ENCODE measurements around the gene MEIS1.

Gene MEIS1

DNA sequence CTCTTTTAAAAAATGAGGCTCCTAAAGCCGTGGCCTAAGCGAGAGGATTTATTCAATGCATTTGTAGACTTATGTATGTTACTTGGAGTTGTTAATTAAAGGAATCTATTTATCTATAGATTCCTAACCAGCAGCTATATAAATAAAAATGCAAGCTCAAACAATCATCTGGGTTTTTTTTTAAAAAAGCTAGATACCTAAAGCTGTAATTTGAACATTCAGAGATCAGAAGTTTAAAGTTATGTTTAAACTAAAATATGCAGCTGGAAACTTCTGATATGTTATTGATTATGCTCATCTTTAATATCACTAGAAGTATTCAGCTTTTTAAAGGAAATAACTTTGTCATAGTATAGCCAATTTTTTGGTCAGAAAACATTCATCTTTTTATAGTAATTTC, 1.0 kb downstream of the MEIS1 start:
- Histone ChIP-seq H3K9ac (ENCODE audit: low read length) (no peak overlapping the region), H3K79me2 (ENCODE audit: low read length) (no peaks in the 10 kb centered on the region), H2AFZ (ENCODE audit: low read depth, low read length) (no peak overlapping the region), H3K4me3 (ENCODE audit: low read length) (no peak overlapping the region), H3K36me3 (replicated peaks; ENCODE audit: low read depth, low read length) (no peaks in the 10 kb centered on the region), H3K9me3 (ENCODE audit: insufficient read depth, low read length) (no peaks in the 10 kb centered on the region), H3K27ac (ENCODE audit: low read length) (no peak overlapping the region), H3K27me3 (ENCODE audit: low read depth, low read length) (no peaks in the 10 kb centered on the region), H3K4me2 (ENCODE audit: low read length) (no peak overlapping the region), H3K4me1 (ENCODE audit: low read length) (no peaks in the 10 kb centered on the region), H4K20me1 (ENCODE audit: insufficient read depth, low read length) (no peaks in the 10 kb centered on the region)
- TF ChIP-seq EZH2phosphoT487 (IDR thresholded peaks at IDR 0.05; ENCODE audit: low read depth) (no peak), CTCF (IDR thresholded peaks at IDR 0.05; ENCODE audit: low read depth, low read length) (no peak)

GRCh38 chr2:66436581-66437001, 1.7 kb downstream of the MEIS1 start:
- no peak overlapping the region for H3K27ac ChIP-seq (ENCODE audit: low read length)
- no peak overlapping the region for H3K4me2 ChIP-seq (ENCODE audit: low read length)
- H4K20me1 ChIP-seq (ENCODE audit: insufficient read depth, low read length): no peaks in the 10 kb centered on the region
- no peaks in the 10 kb centered on the region for H3K27me3 ChIP-seq (ENCODE audit: low read depth, low read length)
- H3K9me3 ChIP-seq (ENCODE audit: insufficient read depth, low read length): no peaks in the 10 kb centered on the region
- H2AFZ ChIP-seq (ENCODE audit: low read depth, low read length): no peak overlapping the region
- no peak overlapping the region for H3K9ac ChIP-seq (ENCODE audit: low read length)
- TF ChIP-seq EZH2phosphoT487 (IDR thresholded peaks at IDR 0.05; ENCODE audit: low read depth) (no peak), CTCF (IDR thresholded peaks at IDR 0.05; ENCODE audit: low read depth, low read length) (no peak)
- no peak overlapping the region for H3K4me3 ChIP-seq (ENCODE audit: low read length)
- H3K36me3 ChIP-seq (replicated peaks; ENCODE audit: low read depth, low read length): no peaks in the 10 kb centered on the region
- H3K4me1 ChIP-seq (ENCODE audit: low read length): no peaks in the 10 kb centered on the region
- H3K79me2 ChIP-seq (ENCODE audit: low read length): no peaks in the 10 kb centered on the region

- Histone ChIP-seq H3K4me2 (ENCODE audit: low read length) (no peak overlapping the region), H3K4me3 (ENCODE audit: low read length) (no peak overlapping the region), H3K9ac (ENCODE audit: low read length) (no peak overlapping the region), H2AFZ (ENCODE audit: low read depth, low read length) (no peak overlapping the region), H3K27ac (ENCODE audit: low read length) (no peak overlapping the region), H3K9me3 (ENCODE audit: insufficient read depth, low read length) (no peaks in the 10 kb centered on the region), H4K20me1 (ENCODE audit: insufficient read depth, low read length) (no peaks in the 10 kb centered on the region), H3K27me3 (ENCODE audit: low read depth, low read length) (no peaks in the 10 kb centered on the region), H3K79me2 (ENCODE audit: low read length) (no peaks in the 10 kb centered on the region), H3K4me1 (ENCODE audit: low read length) (no peaks in the 10 kb centered on the region), H3K36me3 (replicated peaks; ENCODE audit: low read depth, low read length) (no peaks in the 10 kb centered on the region)
- TF ChIP-seq EZH2phosphoT487 (IDR thresholded peaks at IDR 0.05; ENCODE audit: low read depth): no peak
- TF ChIP-seq CTCF (IDR thresholded peaks at IDR 0.05; ENCODE audit: low read depth, low read length): no peak
These were observed 2.3 kb downstream of the MEIS1 start for GRCh38 chr2:66437109-66437690.

- Histone ChIP-seq H3K4me3 (ENCODE audit: low read length) (no peak overlapping the region), H3K4me2 (ENCODE audit: low read length) (no peak overlapping the region), H3K4me1 (ENCODE audit: low read length) (no peaks in the 10 kb centered on the region), H3K36me3 (replicated peaks; ENCODE audit: low read depth, low read length) (no peaks in the 10 kb centered on the region), H3K27me3 (ENCODE audit: low read depth, low read length) (no peaks in the 10 kb centered on the region), H2AFZ (ENCODE audit: low read depth, low read length) (no peak overlapping the region), H3K79me2 (ENCODE audit: low read length) (no peaks in the 10 kb centered on the region), H4K20me1 (ENCODE audit: insufficient read depth, low read length) (no peaks in the 10 kb centered on the region), H3K9me3 (ENCODE audit: insufficient read depth, low read length) (no peaks in the 10 kb centered on the region), H3K9ac (ENCODE audit: low read length) (no peak overlapping the region), H3K27ac (ENCODE audit: low read length) (no peak overlapping the region)
- no peak for TF ChIP-seq CTCF (IDR thresholded peaks at IDR 0.05; ENCODE audit: low read depth, low read length)
- TF ChIP-seq EZH2phosphoT487 (IDR thresholded peaks at IDR 0.05; ENCODE audit: low read depth): no peak
These were observed 3.0 kb downstream of the MEIS1 start for GRCh38 chr2:66437691-66438497.

Data from OCI-LY3 (cell line).